Ramos (cell line): ENCODE data around the gene OTOF.
"Not testable (repeated sequence)": the region's sequence is repeated elsewhere in the genome, so short reads cannot be mapped to it uniquely, and the experiment has no call there.

Experiments used
- in situ Hi-C: fragments of 300-500 bp; cut with MboI; formaldehyde crosslinking; loops from one replicate; pipeline ENCODE4 v1.14.3; 2022; ENCODE audit warnings: low sequenced_read_pairs; ENCODE audit not compliant: unreplicated experiment

The OTOF gene

DNA sequence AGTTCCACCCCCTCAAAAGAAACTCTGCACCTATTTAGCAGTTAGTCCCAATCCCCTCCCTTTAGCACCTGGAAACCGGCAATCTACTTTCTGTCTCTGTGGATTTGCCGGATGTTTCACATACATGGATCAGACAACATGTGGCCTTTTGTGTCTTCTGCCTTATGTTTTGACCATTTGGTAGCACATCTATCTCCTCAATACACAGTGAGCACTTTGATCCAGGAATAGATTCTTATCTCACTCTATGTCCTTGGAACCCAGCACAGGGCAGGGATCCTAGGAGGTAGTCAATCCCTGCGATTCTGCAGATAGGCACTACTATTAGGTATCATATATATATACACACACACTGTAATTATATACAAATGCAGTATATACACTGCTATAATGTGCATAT is 3.8 kb upstream of the OTOF start:
- in situ Hi-C loops = no loop called here

DNA sequence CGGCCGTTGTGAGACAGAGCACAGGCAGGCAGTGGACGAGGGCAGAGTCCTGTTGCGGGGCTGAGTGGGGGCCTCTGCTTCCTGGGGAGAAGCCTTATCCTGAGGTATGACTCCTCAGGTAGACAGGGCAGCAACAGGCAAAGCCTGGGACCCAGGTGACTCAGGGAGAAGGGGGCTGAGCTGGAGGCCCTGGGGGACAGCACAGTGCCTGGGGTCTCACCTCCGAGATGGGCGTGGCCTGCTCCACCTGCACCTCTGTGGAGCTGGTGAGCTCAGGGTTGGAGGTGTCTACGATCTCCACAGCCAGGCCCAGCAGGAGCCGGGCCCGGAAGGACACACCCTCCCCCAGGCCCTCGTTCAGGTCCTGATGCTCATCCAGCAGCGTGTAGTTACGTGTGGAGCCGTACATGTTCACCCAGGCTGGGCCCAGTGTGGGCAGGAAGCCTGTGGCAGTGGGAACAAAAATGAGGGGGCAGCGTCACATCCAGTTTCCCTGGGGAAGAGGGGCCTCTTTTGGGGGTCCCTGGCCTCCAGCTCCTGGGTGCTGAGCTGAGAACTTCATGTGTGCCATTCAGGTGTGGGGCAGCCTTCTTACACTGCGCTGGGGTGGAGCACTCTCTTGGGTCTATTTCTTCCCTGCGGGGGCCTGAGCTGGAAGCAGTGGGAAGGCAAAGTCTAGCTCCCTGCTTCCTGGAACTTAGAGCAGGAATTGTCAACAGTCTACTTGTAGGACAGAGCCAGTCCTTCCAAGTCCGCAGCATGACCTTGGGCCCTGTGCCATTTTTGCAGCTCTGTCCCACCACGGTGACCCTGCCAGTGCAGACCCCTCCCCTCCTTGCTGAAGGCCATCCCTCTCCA is 2.9 kb upstream of the OTOF start:
- in situ Hi-C loops = no loop called here

DNA sequence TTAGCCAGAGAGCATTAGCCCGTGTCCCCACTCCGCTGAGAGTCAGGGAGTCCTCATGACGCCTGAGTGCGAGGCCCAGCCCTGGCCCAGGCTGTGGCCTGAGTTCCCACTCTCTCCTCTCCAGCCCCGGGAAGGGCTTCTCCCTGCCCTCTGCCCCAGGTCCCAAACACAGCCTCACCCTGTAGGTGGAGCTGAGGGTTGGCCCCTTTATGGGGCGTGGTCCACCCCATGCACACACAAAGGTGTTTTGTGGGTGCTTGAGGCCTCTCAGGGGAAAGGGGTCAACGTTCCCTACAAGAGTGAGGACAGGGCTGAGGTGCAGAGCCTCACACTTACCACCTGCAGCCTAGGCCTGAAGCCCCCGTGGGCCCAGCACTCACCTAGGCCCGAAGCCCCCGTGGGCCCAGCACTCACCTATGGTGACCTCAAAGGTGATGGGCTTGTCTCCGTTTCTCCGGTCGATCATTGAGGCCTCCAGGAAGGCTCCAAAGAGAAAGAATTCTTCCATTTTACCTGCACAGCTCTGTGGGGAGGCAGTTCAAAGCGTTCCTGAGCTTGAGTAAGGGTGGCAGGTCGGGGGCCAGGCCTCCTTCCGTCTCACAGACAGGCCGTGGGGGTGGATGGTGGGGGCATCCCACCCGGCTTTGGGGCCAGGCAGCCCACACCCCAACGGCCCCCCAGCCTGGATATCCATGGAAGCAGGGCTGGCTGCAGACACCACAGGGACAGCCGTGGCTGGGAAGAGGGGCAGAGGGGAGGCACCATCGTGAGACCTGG is 2.1 kb upstream of the OTOF start:
- in situ Hi-C loops = no loop called here

DNA sequence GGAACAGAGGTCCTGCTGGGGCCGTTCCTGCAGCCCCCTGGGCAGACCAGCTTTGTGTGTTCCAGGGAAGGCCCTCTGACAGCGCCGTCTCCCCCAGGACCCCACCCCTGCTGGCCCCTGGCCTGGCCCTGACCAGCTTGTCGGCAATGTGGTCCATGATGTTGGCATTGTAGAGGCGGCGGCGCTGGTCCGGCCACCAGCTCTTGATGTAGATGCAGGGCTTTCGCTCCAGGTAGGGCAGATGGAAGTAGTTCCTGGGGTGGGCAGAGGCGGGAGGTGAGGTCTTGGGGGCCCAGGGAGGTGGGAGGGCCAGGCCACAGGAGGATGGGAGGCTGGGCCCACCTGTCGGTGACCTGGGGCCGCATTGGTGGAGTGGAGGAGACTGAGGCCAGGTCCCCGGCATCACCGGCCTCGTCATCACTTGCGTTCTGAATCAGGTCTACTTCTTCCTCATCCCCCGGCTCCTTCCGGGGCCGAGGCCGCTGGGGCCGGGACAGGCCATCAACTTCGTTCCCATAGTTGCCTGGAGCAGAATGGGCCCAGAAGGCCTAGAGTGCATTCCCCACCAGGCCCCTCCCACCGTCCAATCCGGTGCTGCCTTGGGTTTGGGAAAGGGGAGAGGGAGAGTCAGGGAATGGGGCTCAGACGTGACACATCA is 1.3 kb upstream of the OTOF start:
- in situ Hi-C loops = no loop called here

DNA sequence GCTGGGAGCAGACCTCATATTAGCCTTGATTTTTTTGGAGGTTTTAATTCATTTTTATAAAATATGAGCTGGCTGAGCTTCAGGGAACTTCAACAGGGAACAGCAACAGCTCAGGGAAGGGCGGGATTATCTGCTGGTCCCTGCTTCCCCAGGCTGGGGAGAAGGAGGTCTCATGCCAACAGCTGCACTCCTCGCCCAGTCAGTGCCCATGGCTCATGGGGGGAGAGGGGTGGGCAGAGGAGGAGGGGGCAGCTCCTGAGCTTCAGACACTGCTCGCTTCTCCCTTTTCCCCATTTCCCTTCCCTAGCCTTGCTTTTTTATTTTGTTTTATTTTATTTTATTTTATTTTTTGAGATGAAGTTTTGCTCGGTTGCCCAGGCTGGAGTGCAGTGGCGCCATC is 442 bp upstream of the OTOF start:
- in situ Hi-C loops = no loop called here

DNA sequence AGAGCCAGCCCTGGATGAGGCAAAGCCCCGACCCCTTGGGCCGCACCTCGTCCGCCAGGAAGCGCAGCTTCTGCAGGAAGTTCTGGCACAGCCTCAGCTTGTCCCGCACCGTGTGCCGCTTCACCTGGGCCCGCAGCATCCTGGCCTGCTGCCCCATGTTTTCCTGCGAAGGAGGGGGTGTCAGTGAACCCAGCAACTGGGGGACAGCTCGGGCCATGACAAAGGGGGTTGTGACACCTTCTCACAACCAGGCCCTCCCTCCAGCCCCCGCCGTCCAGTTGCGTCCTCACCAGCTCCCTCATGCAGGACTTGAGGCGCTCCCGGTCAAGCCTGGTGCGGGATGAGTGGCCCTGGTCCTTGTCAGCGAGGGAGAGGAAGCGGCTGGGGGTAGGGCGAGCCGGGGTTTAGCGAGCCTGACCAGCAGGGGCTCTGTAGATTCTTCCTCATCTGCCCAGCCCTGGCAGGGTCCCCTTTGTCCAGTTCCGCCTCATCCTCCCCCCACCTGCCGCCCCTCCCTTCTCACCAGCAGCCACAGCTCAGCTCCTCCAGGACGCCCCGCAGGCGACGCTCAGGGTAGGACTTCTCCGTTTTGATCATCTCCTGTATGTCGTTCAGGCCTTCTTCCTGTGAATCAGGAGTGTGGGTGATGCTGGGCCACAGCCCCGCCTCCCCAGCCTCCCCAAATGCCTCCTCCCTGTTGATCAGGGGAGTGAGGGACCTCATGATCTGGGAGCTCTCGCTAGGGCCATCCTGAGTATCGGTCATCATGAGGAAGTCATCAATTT is 606 bp downstream of the OTOF start:
- in situ Hi-C loops = no loop called here

DNA sequence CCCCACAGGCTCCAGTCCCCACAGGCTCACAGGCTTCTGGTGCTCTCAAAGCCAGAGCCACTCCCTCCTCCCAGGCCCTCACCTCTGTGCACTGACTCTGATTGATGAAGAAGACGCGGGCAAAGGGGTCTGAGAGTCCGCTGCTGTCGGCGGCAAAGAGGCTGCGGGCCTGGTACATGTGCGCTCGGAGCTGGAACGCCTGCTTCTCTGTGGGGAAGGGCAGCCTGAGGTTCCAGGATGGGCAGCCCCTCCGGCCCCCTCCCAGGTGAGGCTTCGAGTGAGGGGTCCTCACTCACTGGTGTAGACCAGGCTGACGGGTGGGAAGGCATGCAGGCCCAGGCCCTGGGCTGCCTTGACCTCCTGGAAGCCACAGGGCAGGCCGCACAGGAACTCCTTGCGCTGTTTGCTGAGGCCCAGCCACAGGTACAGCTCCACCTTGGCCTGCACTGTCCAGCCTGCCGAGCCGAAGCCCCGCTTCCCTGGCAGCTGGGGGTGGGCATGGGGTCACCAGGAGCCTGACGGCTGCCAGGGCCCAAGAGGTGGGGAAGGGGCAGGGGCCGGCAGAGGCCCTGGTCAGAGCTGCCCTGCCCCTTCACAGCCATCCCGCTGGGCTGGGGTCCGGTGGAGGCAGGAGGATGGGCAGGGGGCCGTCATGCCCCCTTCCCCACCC is 2.0 kb downstream of the OTOF start:
- in situ Hi-C loops = no loop called here

DNA sequence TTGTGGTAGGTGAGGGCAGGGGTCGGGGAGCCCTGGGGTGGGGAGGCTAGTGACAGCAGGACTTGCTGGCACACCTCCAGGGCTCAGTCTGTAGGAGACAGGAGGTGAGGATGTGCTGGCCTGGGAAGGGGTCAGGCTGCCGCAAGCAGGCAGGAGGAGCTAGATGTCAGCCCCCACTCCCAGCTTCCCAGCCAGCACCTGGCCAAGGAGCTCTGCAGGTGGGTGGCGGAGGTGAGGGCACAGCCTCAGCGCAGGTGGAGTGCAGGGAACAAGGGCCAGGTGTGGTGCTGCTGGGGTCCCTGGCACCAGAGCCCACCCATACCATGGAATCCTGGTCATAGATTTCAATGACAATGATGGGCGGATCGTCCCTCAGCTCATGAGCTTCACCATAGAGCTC is 2.9 kb downstream of the OTOF start:
- in situ Hi-C loops = no loop called here

DNA sequence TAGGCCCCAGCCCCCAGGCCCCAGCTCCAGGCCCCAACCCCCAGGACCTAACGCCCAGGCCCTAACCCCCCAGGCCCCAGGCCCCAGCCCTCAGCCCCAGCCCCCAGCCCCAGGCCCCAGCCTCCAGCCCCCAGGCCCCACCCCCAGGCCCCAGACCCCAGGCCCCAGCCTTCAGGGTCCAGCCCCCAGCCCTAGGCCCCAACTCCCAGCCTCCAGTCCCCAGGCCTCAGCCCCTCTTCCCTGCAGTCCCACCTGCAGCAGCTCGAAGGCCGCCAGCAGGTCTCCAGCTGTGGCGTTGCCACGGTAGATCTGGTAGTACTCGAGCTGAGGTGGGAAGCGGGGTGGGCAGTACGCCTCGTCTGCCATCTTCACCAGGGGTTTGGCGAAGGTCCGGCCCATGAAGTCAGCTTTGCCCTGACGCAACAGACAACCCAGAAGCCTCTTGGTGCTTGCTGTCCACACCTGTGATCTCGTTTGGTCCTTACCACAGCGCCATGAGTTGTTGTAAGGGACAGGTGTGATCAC is 3.6 kb downstream of the OTOF start:
- in situ Hi-C loops = no loop called here

DNA sequence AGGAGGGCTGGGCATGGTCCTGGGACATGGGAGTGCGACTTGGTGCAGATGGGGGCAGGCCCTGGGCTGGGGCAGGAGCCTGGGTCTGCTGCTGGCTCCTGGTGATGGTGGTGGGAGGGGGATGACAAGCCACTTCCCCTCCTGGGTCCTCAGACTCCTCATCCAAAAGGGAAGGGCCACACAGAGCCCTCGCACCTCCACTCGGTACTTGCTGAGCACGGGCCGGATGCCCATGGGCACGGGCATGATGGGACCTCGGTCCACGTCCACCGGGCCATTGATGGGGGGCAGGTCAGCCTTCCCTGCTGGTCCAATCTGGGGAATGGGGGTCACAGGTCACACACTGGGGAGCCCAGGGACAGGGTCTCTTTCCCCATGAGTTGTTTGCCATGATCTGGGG is 4.1 kb downstream of the OTOF start:
- in situ Hi-C loops = no loop called here

DNA sequence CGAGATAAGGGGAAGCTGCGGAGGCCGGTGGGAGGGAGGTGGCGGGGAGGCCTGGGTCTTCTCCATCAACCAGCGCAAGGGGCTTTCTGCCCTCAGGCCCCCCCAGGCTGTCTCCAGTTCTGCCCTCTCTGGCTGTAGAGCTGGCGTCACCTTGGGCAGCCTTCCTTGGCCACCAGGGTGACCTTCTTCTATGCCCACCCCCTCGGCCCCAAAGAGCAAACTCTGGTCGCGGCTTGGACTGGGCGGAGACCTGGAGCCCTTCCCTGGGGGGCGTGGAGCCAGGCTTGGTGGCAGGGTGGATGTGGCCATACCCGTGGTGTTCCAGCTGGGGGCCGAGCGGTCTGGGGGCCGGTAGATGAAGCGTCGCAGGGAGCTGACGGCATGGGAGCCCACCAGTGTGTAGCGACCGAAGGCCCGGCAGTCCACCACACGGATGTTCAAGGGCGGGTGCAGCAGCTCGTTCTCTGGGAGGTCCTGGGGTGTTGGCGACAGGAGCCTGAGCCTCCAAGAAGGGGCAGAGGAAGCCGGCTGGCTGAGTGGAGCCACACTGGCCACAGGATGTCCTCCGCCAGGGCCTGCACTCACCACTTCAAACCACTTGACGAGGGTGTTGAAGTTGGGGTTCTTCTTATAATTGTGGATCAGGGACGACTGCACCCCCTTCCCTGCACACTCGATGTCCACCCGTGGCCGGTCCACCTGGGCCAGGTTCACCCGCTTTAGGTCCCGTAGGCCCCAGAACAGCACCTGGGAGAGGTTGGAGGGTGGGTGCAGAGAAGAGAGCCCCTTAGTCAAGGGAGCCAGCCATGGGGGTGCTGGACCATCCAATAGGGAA is 4.9 kb downstream of the OTOF start:
- in situ Hi-C loops = no loop called here

DNA sequence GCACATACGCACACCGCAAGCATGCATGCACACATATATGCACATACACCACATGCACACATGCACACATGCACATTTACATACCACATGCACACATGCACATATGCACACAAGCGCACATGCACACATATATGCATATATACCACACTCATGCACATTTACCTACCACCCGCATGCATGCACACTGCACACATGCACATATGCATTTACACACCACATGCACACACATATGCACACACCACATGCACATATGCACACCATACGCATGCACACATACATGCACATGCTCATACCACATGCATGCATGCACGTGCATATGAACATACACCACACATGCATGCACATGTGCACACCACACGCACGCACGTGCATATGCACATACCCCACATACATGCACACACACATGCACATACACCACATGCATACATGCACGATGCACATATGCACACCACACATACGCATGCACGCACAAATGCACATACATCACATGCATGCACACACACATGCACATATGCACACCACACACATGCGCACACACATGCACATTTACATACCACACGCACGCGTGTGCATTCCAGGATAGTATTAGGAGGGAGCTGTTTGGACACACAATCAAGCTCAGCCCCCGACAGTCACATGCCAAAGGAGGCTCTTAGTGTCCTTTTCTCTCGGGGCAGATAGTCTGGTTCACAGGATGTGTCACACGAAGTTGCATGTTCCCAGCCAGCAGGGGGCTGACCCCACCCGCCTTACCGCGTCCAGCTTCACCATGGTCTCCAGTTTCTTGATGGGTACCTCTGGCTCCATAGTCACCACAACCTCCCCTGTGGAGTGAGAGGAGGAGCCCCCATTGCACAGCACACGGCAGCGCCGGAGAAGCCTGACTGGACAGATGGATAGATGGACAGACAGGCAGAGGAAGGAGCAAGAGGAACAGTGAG is 5.9 kb downstream of the OTOF start:
- in situ Hi-C loops = no loop called here

DNA sequence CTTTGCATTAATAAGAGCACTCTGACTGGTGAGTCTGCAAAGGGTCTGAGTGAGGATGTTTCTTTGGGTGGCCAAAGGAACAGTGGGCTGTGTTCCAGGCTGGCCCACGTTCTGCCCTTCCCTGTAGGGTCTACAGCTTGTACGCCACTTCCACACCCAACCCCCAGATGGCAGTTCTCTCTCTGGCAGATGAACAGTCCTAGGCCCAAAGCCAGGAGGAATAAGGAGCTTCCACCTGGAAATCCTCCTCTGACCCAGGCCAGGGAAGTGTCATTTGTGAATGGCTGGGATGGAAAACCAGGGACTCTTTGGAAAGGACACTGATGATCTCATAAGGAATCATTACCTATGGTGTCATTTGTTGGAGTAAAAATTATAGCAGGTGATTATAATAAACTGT is 6.6 kb downstream of the OTOF start:
- in situ Hi-C loops = no loop called here

DNA sequence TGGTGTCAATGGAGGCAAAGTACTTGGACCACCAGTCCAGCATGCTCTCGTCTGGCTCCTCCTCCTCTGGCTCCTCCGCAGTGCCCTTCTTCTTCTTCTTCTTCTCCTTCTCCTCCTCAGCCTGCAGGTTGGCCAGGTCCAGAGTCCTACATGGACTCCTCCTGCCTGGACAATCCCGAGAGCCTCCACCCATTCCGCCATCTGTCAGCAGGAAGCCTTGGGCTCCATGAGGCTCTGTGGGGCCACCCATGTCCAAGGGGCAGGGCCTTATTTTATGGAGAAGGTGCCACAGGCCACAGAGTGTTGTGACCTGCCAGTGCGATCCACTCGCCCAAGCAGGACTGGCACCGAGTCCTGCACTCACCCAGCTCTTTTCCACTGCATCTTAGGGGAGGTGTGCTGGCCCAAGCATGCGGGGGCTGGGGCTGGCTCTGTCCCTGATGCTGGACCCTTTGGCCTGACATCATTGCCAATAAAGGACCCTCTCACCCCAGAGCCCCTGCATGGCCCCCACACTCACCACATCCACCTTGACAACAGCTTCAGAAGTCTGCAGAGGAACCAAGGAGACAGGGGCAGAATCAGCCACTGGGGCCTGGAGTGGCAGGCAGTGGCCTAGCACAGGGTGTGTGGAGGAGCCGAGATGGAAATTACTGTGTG is 7.2 kb downstream of the OTOF start:
- in situ Hi-C loops = no loop called here

DNA sequence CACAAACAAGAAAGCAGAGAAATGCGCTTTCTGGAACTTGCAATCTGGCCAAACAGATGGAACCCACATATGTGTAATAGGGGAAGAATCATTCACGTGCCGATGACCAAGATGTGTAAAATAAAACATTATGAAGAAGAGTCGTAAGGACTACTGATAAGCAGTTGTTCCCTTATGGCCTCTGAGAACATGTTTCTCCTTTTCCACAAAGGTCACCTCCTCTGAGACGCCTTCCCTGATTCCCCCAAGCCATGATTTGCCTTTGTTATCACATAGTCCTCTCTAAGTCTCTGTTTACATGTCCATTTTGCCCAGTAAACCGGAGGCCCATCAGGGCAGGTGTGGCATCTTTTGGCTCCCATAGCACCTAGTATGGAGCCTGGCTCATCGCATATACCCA is 8.0 kb downstream of the OTOF start:
- in situ Hi-C loops = no loop called here

DNA sequence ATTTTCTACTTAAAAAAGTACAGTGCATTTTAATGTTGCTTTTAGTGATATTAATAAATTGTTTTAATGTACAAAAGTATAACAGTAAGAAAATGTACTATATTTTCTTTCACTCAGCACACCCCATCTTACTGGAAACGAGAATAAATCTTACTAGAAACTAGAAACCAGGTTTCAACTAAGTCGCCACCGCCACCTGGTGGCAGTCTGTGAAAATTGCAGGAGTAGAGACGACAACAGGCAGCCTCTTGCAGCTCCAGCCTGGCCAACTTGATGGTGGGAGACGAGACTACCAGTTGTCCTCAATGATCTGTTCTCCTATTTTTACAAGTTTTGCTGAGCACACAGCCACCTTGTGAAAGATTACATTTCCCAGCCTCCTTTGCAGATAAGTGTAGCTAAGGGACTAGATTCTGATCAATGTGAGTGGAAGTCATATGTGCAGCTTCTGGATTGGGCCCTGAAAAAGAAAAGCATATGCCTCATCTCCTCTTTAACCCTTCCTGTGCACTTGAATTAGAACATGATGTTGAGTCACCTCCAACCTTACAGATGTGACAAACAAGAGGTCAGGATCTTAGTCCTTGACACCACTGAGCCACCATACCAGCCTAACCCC is 8.7 kb downstream of the OTOF start:
- in situ Hi-C loops = no loop called here

DNA sequence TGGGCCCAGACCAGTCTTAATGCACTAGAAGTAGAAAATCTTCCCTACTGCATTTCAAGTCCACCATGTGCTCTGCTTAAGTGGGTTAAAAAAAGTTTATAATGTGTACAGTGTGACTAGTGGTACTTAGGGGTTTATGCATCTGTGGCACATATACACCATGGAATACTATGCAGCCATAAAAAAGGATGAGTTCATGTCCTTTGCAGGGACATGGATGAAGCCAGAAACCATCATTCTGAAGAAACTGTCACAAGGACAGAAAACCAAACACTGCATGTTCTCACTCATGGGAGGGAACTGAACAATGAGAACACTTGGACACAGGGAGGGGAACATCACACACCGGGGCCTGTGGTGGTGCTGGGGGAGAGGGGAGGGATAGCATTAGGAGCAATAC is 9.4 kb downstream of the OTOF start:
- in situ Hi-C loops = not testable (repeated sequence)
